Naive B cell (primary cell): ENCODE measurements around the gene ZNF212. TPM values are rescaled to one million over a fixed set of nuclear protein-coding genes. Genes with fewer than 3 reads are reported as not detected.

Experiments
- ATAC-seq, 2 donors: fragments of 150-1000 bp; cut with Tn5 transposase; 2 replicates each; pipeline ENCODE4 v1.10.0; 2021; ENCODE audit warnings: low read depth in 2 of 2, mild to moderate bottlenecking in 2 of 2, moderate library complexity in 2 of 2
- DNase-seq: peaks from one replicate; pipeline ENCODE4 v3.0.0; 2022
- H3K27ac Mint-ChIP-seq, 6 donors: one replicate each; pipeline ENCODE4 v1.8.0; 2020 to 2022; ENCODE audit warnings: mild to moderate bottlenecking in 6 of 6, mixed read lengths in 6 of 6, moderate library complexity in 5 of 6, inconsistent platforms in 2 of 6
- H3K27me3 Mint-ChIP-seq, 3 donors: one replicate each; pipeline ENCODE4 v1.8.0; 2021 to 2022; ENCODE audit warnings: mixed read lengths in 3 of 3, mild to moderate bottlenecking in 1 of 3
- H3K36me3 Mint-ChIP-seq, 2 donors: one replicate each; pipeline ENCODE4 v1.8.0; 2020 to 2022; ENCODE audit warnings: mixed read lengths in 2 of 2, inconsistent platforms in 1 of 2, mild to moderate bottlenecking in 1 of 2
- H3K4me1 Mint-ChIP-seq, 3 donors: one replicate each; pipeline ENCODE4 v1.8.0; 2020 to 2022; ENCODE audit warnings: mixed read lengths in 3 of 3, inconsistent platforms in 1 of 3, mild to moderate bottlenecking in 1 of 3, moderate library complexity in 1 of 3
- H3K4me3 Mint-ChIP-seq, 8 donors: one replicate each; pipeline ENCODE4 v1.8.0; 2020 to 2022; ENCODE audit warnings: mild to moderate bottlenecking in 8 of 8, mixed read lengths in 8 of 8, moderate library complexity in 8 of 8, inconsistent platforms in 2 of 8
- H3K9me3 Mint-ChIP-seq, 7 donors: one replicate each; pipeline ENCODE4 v1.8.0; 2020 to 2022; ENCODE audit warnings: mixed read lengths in 7 of 7, mild to moderate bottlenecking in 5 of 7, inconsistent platforms in 2 of 7, moderate library complexity in 1 of 7
- polyA plus RNA-seq, 6 donors: library from polyadenylated mRNA; unstranded; fragments of 300-500 nt; fragmentation: Illumina TruSeq; gene quantifications; one replicate each; pipeline ENCODE4 v1.2.3, GENCODE V29; 2021; ENCODE audit warnings: low read depth in 6 of 6

ZNF212 gene
- polyA plus RNA-seq, result 10 to 100 TPM in 1 of 6 donors, 1 to 10 TPM in 5; 1.8 to 10.3 (median 5.5) TPM

- Mint-ChIP-seq H3K36me3 (peaks cover 5 to 8% of the 10 kb centered on the region in 2 donors), H3K27me3 (peaks cover 0 to 9% (median 6%) of the 10 kb centered on the region in 3 donors), H3K27ac (peak within 1 kb of the TSS in 5 of 6 donors; percentile 74 to 90 (median 86)), H3K9me3 (peaks cover 0 to 5% (median 4%) of the 10 kb centered on the region in 7 donors), H3K4me3 (peak within 1 kb of the TSS; percentile 91 to 97 (median 92)), H3K4me1 (peaks cover 26 to 43% (median 28%) of the 10 kb centered on the region in 3 donors)
- ATAC-seq, result peak; percentile 99
- DNase-seq, result peak; percentile 84
Measured at GRCh38 chr7:149239345-149240143, at the start of gene ZNF212. Gene ZNF212, plus strand, starts transcription at chr7:149239651. Its CDS starts 128 bp downstream, at chr7:149239779.

- ATAC-seq (no peak), DNase-seq (no peak)
- Mint-ChIP-seq H3K36me3 (no peaks in the 10 kb centered on the region), H3K4me1 (peaks cover 9 to 19% (median 15%) of the 10 kb centered on the region in 3 donors), H3K27me3 (no peaks in the 10 kb centered on the region), H3K27ac (peak overlapping the region in 2 of 6 donors; percentile 53 to 88), H3K4me3 (peak overlapping the region in 6 of 8 donors; percentile 64 to 94 (median 72)), H3K9me3 (no peaks in the 10 kb centered on the region)
Measured at GRCh38 chr7:149191851-149192250, 47.6 kb upstream of the ZNF212 start.

DNA sequence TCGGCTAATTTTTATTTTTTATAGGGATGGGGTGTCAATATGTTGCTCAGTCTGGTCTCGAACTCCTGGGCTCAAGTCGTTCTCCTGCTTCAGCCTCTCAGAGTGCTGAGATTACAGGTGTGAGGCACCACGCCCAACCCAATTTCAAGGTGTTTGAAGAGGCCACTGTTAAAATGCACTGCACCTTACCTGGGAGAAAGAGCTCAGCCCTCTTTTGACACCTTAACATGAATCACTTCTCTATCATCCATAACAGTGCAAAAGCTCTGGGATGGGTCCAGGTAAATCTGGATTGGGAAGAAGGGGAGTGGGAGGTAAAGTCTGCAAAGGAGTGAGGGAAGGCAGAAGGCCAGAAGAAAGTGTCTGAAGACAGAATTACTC is 44.7 kb upstream of the ZNF212 start:
- peak overlapping the region in 2 of 6 donors; percentile 62 to 85 for H3K27ac Mint-ChIP-seq
- ATAC-seq (no peak), DNase-seq (no peak)
- H3K27me3 Mint-ChIP-seq, result no peaks in the 10 kb centered on the region
- peak overlapping the region; percentile 83 to 92 (median 87) for H3K4me3 Mint-ChIP-seq
- peaks cover 6 to 11% of the 10 kb centered on the region in 2 donors for H3K36me3 Mint-ChIP-seq
- peaks cover 20 to 33% (median 21%) of the 10 kb centered on the region in 3 donors for H3K4me1 Mint-ChIP-seq
- H3K9me3 Mint-ChIP-seq, result no peaks in the 10 kb centered on the region

- DNase-seq (peak; percentile 67), ATAC-seq (peak; percentile 89 to 90)
- H3K27me3 Mint-ChIP-seq, result no peaks in the 10 kb centered on the region
- peak within 1 kb of the TSS; percentile 6 to 94 (median 88) for H3K27ac Mint-ChIP-seq
- H3K4me1 Mint-ChIP-seq, result peaks cover 20 to 35% (median 26%) of the 10 kb centered on the region in 3 donors
- H3K4me3 Mint-ChIP-seq, result peak within 1 kb of the TSS; percentile 83 to 95 (median 93)
- peaks cover 12 to 18% of the 10 kb centered on the region in 2 donors for H3K36me3 Mint-ChIP-seq
- H3K9me3 Mint-ChIP-seq, result no peaks in the 10 kb centered on the region
Measured at GRCh38 chr7:149195180-149196150, 44.0 kb upstream of the ZNF212 start, which contains the start of gene ZNF282. Gene ZNF282, plus strand, starts transcription at chr7:149195546. Its CDS starts 44 bp downstream, at chr7:149195590.

DNA sequence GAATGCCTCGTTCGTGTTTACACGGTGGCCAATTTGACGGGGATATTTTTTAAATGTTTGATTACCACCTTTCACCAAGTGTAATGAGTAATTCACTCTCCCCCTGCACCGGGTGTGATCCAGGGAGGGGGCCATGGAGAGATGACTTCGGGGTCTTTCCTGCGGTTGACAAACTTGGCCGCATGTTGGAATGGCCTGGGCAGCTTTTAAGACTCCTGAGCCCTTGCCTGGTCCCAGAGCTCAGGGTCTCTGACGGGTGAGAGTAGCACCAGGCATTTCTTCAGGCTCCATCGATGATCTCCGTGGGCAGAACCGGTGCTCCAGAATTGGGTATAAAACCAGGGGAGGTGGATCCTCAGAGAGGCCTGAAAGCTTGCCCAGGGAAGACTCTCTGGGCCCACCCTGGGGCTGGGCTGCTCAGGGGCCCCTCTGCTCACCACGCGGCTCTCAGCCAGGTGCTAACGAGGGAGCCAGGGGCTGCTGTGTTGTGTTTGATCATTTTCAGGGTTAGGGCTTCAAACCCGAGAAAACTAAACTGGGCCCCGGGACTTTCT is 43.2 kb upstream of the ZNF212 start:
- H3K27me3 Mint-ChIP-seq, result no peaks in the 10 kb centered on the region
- H3K4me3 Mint-ChIP-seq, result peak overlapping the region; percentile 83 to 95 (median 93)
- H3K36me3 Mint-ChIP-seq, result peaks cover 17 to 26% of the 10 kb centered on the region in 2 donors
- peaks cover 14 to 37% (median 26%) of the 10 kb centered on the region in 3 donors for H3K4me1 Mint-ChIP-seq
- H3K27ac Mint-ChIP-seq, result peak overlapping the region; percentile 6 to 94 (median 88)
- DNase-seq, result no peak
- peak in 1 of 2 donors; percentile 6 for ATAC-seq
- H3K9me3 Mint-ChIP-seq, result no peaks in the 10 kb centered on the region

- ATAC-seq, result no peak
- peaks cover 19 to 31% of the 10 kb centered on the region in 2 donors for H3K36me3 Mint-ChIP-seq
- H3K27ac Mint-ChIP-seq, result peak overlapping the region in 4 of 6 donors; percentile 6 to 85 (median 60)
- no peak for DNase-seq
- no peaks in the 10 kb centered on the region for H3K27me3 Mint-ChIP-seq
- peak overlapping the region; percentile 83 to 95 (median 93) for H3K4me3 Mint-ChIP-seq
- H3K4me1 Mint-ChIP-seq, result peaks cover 14 to 33% (median 27%) of the 10 kb centered on the region in 3 donors
- H3K9me3 Mint-ChIP-seq, result no peaks in the 10 kb centered on the region
Measured at GRCh38 chr7:149196705-149197171, 42.7 kb upstream of the ZNF212 start.

GRCh38 chr7:149197675-149198074 is 41.8 kb upstream of the ZNF212 start:
- DNase-seq (no peak), ATAC-seq (no peak)
- H3K4me1 Mint-ChIP-seq, result peaks cover 14 to 33% (median 30%) of the 10 kb centered on the region in 3 donors
- peak overlapping the region in 3 of 8 donors; percentile 93 for H3K4me3 Mint-ChIP-seq
- no peaks in the 10 kb centered on the region for H3K27me3 Mint-ChIP-seq
- peak overlapping the region in 2 of 6 donors; percentile 8 to 27 for H3K27ac Mint-ChIP-seq
- H3K9me3 Mint-ChIP-seq, result no peaks in the 10 kb centered on the region
- peaks cover 22 to 36% of the 10 kb centered on the region in 2 donors for H3K36me3 Mint-ChIP-seq

- peaks cover 22 to 36% of the 10 kb centered on the region in 2 donors for H3K36me3 Mint-ChIP-seq
- peak overlapping the region in 1 of 6 donors; percentile 27 for H3K27ac Mint-ChIP-seq
- peaks cover 14 to 33% (median 30%) of the 10 kb centered on the region in 3 donors for H3K4me1 Mint-ChIP-seq
- H3K27me3 Mint-ChIP-seq, result no peaks in the 10 kb centered on the region
- DNase-seq, result no peak
- no peaks in the 10 kb centered on the region for H3K9me3 Mint-ChIP-seq
- H3K4me3 Mint-ChIP-seq, result peak overlapping the region in 3 of 8 donors; percentile 22 to 93 (median 81)
- no peak for ATAC-seq
Measured at GRCh38 chr7:149198161-149198816, 41.2 kb upstream of the ZNF212 start.

DNA sequence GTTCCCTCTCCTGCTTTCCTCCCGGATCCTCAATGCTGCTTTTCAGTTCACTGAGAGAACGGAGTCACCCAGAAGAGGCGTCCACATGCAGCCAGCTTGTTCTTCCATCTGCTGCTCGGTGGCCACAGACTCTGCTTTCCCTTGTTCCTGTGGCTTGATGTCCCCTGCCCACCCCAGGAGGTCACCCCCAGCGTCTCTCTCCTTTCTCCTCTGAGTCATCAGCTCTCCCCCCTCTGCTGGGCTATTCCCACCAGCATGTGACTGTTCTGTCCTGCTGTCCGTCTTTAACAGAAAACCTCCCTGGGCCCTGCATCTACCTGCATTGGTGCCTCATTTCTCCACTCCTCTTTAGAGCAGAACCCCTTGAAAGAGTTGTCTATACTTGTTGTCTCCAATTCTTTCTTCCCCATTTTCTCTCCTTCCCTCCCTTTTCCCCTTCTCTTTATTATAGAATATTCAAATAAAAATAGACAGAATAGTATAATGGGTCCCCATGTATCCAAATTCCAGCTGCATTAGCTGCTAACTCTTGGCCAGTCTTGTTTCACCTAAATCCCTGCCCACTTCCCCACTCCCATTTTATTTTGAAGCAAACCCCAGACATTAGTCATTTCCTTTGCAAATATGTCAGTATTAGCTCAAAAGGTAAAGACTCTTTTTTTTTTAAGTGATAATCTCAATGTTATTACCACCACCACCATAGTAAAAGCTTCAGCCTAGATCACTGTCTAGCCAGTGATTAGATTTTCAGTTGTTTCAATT is 40.0 kb upstream of the ZNF212 start:
- Mint-ChIP-seq H3K27ac (peak overlapping the region in 3 of 6 donors; percentile 34 to 88 (median 39)), H3K36me3 (peaks cover 28 to 45% of the 10 kb centered on the region in 2 donors), H3K4me3 (peak overlapping the region in 4 of 8 donors; percentile 13 to 81 (median 53)), H3K4me1 (peaks cover 14 to 37% (median 33%) of the 10 kb centered on the region in 3 donors), H3K27me3 (no peaks in the 10 kb centered on the region), H3K9me3 (no peaks in the 10 kb centered on the region)
- no peak for ATAC-seq
- DNase-seq, result no peak

DNA sequence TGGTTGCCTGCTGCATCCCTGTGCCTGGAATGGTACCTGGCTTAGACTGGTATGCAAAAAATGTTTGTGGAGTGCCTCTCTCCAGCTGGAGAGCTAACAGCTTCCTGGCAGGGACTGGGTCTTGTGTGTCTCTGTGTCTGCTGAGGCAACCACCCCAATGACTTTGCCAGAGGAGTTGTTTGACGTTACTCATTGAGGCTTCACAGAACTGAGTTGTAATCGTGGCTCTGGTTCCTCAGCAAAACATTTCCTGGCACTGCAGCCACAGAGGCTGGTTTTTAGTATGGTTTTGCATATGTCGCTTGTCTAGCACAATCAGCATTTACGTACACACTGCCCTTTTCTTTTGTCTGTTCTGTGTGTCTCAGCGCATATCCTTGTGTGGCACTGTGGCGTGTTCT is 36.6 kb upstream of the ZNF212 start:
- DNase-seq, result no peak
- no peak for ATAC-seq
- Mint-ChIP-seq H3K27me3 (no peaks in the 10 kb centered on the region), H3K27ac (peak overlapping the region in 1 of 6 donors; percentile 64), H3K4me1 (peaks cover 5 to 24% (median 18%) of the 10 kb centered on the region in 3 donors), H3K4me3 (no peak overlapping the region), H3K9me3 (no peaks in the 10 kb centered on the region), H3K36me3 (peaks cover 30 to 55% of the 10 kb centered on the region in 2 donors)

GRCh38 chr7:149205690-149206381 is 33.6 kb upstream of the ZNF212 start:
- no peak for DNase-seq
- peaks cover 11 to 16% (median 14%) of the 10 kb centered on the region in 3 donors for H3K4me1 Mint-ChIP-seq
- ATAC-seq, result no peak

More at GRCh38 chr7:149205690-149206381, 33.6 kb upstream of the ZNF212 start:
- no peak overlapping the region for H3K27ac Mint-ChIP-seq
- no peak overlapping the region for H3K4me3 Mint-ChIP-seq
- no peaks in the 10 kb centered on the region for H3K27me3 Mint-ChIP-seq
- peaks cover 19 to 35% of the 10 kb centered on the region in 2 donors for H3K36me3 Mint-ChIP-seq
- no peaks in the 10 kb centered on the region for H3K9me3 Mint-ChIP-seq
